OCI-LY7 (cell line): Measurements from ENCODE around the gene AQP11. TPM values are rescaled to one million over a fixed set of nuclear protein-coding genes. Genes with fewer than 3 reads are reported as not detected.

Experiments
- BruUV-seq: library from RNA; stranded (reverse); fragments of 400-500 nt; replicated peaks from 2 replicates; lab custom pipeline; 2021; lab: Mats Ljungman, UMichigan
- CTCF ChIA-PET: fragments of 300-600 bp; sonication (Branson Sonifier 250); formaldehyde crosslinking; loops from one replicate; lab custom pipeline; 2022; ENCODE audit warnings: antibody characterized with exemption; ENCODE audit not compliant: unreplicated experiment; lab: Charles Lee
- POLR2A ChIA-PET: fragments of 300-600 bp; sonication (Branson Sonifier 250); formaldehyde crosslinking; loops from one replicate; lab custom pipeline; 2022; ENCODE audit warnings: antibody characterized with exemption; lab: Charles Lee
- DNase-seq: peaks from one replicate; pipeline ENCODE4 v3.0.0-alpha.2; 2015; ENCODE audit warnings: low spot score
- H2AFZ ChIP-seq: fragments of 200-600 bp; sonication (generic), shearing (Covaris generic); 2 replicates; pipeline ENCODE4 v1.6.1; 2014; ENCODE audit warnings: mild to moderate bottlenecking, antibody characterized with exemption, low read length, moderate library complexity
- H3K27ac ChIP-seq: fragments of 200-600 bp; sonication (generic); 2 replicates; pipeline ENCODE4 v1.5.1; 2014; ENCODE audit warnings: mixed run types, low read depth, mild to moderate bottlenecking, moderate library complexity, low read length, inconsistent platforms; ENCODE audit not compliant: poor library complexity, severe bottlenecking
- H3K36me3 ChIP-seq: fragments of 200-600 bp; sonication (generic); 2 replicates; pipeline ENCODE4 v1.6.1; 2014; ENCODE audit warnings: mild to moderate bottlenecking, antibody characterized with exemption, low read length, moderate library complexity, mixed read lengths; ENCODE audit not compliant: insufficient read depth
- H3K4me1 ChIP-seq: fragments of 200-600 bp; sonication (generic); 2 replicates; pipeline ENCODE4 v1.5.1; 2014; ENCODE audit warnings: mild to moderate bottlenecking, low read length; ENCODE audit not compliant: insufficient read depth, poor library complexity, severe bottlenecking
- H3K4me2 ChIP-seq: fragments of 200-600 bp; sonication (generic); 2 replicates; pipeline ENCODE4 v1.6.1; 2014; ENCODE audit warnings: mild to moderate bottlenecking, low read length
- H3K4me3 ChIP-seq: fragments of 200-600 bp; sonication (generic); 2 replicates; pipeline ENCODE4 v1.5.1; 2014; ENCODE audit warnings: mild to moderate bottlenecking, low read depth, low read length; ENCODE audit not compliant: poor library complexity, severe bottlenecking
- H3K79me2 ChIP-seq: fragments of 200-600 bp; sonication (generic); 2 replicates; pipeline ENCODE4 v1.6.1; 2016; ENCODE audit warnings: low read depth, mild to moderate bottlenecking, low read length, moderate library complexity, mixed read lengths; ENCODE audit not compliant: insufficient read depth
- H3K9me2 ChIP-seq: fragments of 200-600 bp; sonication (generic); 2 replicates; pipeline ENCODE4 v1.6.1; 2016; ENCODE audit warnings: mild to moderate bottlenecking, low read length, mixed read lengths; ENCODE audit not compliant: insufficient read depth
- H3K9me3 ChIP-seq: fragments of 200-600 bp; sonication (generic); 2 replicates; pipeline ENCODE4 v1.6.1; 2014; ENCODE audit warnings: mild to moderate bottlenecking, mixed run types, low read length, mixed read lengths
- H4K20me1 ChIP-seq: fragments of 200-600 bp; sonication (generic); 2 replicates; pipeline ENCODE4 v1.6.1; 2014; ENCODE audit warnings: mild to moderate bottlenecking, antibody characterized with exemption, low read length, moderate library complexity, mixed read lengths; ENCODE audit not compliant: insufficient read depth
- EZH2phosphoT487 ChIP-seq: fragments of 200-600 bp; sonication (generic); IDR thresholded peaks from 2 replicates; pipeline ENCODE4 v1.6.1; 2018; ENCODE audit warnings: low read depth, borderline replicate concordance, mild to moderate bottlenecking, mixed run types, antibody characterized with exemption, low read length, moderate library complexity, mixed read lengths
- intact Hi-C: fragments of 100-400 bp; cut with micrococcal nuclease; formaldehyde crosslinking; loops from one replicate; pipeline ENCODE4 v1.10.0; 2022; ENCODE audit not compliant: unreplicated experiment
- total RNA-seq, 2 experiments: library from RNA; depleted of rRNA in 1 of 2; stranded (reverse); fragments of >200 nt in 1 of 2; shearing (Covaris generic) in 1 of 2; gene quantifications; 2 replicates each; pipeline ENCODE4 v1.2.3, GENCODE V29; 2014 to 2022
- TF ChIP-seq, protein P1 (sequence below): fragments of 200-600 bp; sonication (generic); conservative IDR thresholded peaks from 2 replicates; pipeline ENCODE4 v1.5.1; 2014; ENCODE audit warnings: mild to moderate bottlenecking, antibody characterized with exemption, low read length, moderate library complexity, mixed read lengths

AQP11 gene
- total RNA-seq, 2 experiments from 2014 or later, result not detected

DNA sequence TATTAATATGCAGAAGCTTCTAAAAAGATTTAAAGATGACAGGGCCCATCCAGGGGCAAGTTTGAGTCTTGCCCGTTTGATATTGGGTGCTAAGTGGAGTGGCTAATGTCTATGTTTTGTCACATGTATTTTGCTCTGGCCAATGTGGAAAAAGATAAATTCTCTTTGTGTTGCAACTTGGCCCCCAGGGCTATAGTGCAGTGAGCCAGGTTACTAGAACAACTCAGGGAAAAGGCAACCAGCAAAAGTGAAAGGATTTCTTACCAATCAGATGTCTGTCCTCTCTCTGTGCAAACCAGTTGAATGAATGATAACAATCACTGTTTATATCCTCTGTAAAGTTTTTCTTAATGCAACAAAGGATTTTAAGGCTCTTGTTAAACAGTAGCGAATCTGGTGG is 52.5 kb downstream of the AQP11 start:
- Histone ChIP-seq H3K79me2 (peaks cover 3% of the 10 kb centered on the region; the same call in 1 of the 2 replicates), H4K20me1 (no peaks in the 10 kb centered on the region), H3K9me2 (no peaks in the 10 kb centered on the region), H3K4me2 (no peak overlapping the region), H3K27ac (no peak overlapping the region), H3K36me3 (no peaks in the 10 kb centered on the region; the same call in 1 of the 2 replicates), H2AFZ (no peak overlapping the region), H3K4me1 (peaks cover 6% of the 10 kb centered on the region), H3K4me3 (no peak overlapping the region), H3K9me3 (peaks cover 18% of the 10 kb centered on the region; the same call in 1 of the 2 replicates)
- BruUV-seq, result no TSS peak
- ChIA-PET CTCF (no interaction called here), POLR2A (interaction anchor here (0.7 kb wide), 2 partner anchors 56 to 1283 kb away, joined by 3 read pairs; no protein-coding TSS in a partner anchor)
- TF ChIP-seq, protein P1, sequence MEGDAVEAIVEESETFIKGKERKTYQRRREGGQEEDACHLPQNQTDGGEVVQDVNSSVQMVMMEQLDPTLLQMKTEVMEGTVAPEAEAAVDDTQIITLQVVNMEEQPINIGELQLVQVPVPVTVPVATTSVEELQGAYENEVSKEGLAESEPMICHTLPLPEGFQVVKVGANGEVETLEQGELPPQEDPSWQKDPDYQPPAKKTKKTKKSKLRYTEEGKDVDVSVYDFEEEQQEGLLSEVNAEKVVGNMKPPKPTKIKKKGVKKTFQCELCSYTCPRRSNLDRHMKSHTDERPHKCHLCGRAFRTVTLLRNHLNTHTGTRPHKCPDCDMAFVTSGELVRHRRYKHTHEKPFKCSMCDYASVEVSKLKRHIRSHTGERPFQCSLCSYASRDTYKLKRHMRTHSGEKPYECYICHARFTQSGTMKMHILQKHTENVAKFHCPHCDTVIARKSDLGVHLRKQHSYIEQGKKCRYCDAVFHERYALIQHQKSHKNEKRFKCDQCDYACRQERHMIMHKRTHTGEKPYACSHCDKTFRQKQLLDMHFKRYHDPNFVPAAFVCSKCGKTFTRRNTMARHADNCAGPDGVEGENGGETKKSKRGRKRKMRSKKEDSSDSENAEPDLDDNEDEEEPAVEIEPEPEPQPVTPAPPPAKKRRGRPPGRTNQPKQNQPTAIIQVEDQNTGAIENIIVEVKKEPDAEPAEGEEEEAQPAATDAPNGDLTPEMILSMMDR, result no peak
- TF ChIP-seq EZH2phosphoT487, result no peak
- intact Hi-C loops, result no loop called here
- DNase-seq, result no peak

DNA sequence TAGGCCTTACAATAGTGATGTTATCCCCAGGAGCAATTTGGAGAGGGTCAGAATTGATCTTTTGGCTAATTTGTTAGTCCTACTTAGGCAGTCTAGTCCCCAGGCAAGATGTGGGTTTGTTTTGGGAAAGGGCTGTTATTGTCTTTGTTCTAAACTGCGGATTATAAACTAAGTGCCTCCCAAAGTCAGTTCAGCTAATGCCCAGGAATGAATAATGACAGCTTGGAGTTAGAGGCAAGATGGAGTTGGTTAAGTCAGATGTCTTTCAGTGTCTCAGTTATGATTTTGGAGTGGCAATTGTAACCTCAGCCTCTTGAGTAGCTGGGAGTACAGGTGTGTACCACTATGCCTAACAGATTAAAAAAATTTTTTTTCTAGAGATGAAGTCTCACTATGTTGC is 55.1 kb downstream of the AQP11 start:
- H4K20me1 ChIP-seq, result no peaks in the 10 kb centered on the region
- no peak overlapping the region for H3K4me2 ChIP-seq
- POLR2A ChIA-PET, result no interaction called here
- no peak overlapping the region for H3K4me3 ChIP-seq
- no peaks in the 10 kb centered on the region for H3K9me2 ChIP-seq
- no peak for TF ChIP-seq EZH2phosphoT487
- TF ChIP-seq, protein P1, result no peak
- CTCF ChIA-PET, result no interaction called here
- no TSS peak for BruUV-seq
- DNase-seq, result no peak
- H3K4me1 ChIP-seq, result no peaks in the 10 kb centered on the region
- intact Hi-C loops, result no loop called here
- no peaks in the 10 kb centered on the region for H3K79me2 ChIP-seq
- H3K36me3 ChIP-seq, result no peaks in the 10 kb centered on the region
- H2AFZ ChIP-seq, result no peak overlapping the region
- H3K27ac ChIP-seq, result no peak overlapping the region
- H3K9me3 ChIP-seq, result peaks cover 18% of the 10 kb centered on the region; the same call in 1 of the 2 replicates

DNA sequence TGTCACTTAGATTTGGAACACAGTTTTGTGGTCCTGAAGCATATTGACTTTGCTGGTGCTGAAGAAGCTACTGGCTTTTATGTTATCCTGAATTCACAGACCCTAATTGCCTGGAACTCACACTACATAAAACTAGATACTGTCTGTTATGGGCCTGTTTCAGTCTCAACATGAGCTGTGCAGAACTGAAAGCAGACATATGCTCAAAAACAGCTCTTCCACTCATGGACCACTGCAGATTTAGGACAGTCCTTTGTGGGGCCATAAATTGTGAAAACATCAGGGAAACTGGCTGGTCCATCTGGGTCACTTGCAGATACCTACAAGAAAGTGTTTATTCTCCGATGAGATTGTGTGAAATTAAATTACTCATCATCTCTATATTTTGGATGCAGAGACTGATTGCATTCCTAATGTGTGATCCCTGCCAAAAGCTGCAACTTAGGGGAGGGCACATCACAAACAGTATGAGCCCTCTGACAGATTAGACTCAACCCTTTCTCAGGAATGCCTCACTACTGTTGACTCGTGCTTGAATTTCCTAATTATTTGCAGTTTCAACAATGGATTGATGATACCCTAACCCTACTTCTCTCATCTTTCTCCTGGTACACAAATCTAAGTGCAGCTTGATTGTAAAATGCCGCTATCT is 58.0 kb downstream of the AQP11 start:
- Histone ChIP-seq H3K36me3 (no peaks in the 10 kb centered on the region), H3K9me2 (no peaks in the 10 kb centered on the region), H3K4me3 (no peak overlapping the region), H3K4me2 (no peak overlapping the region), H3K9me3 (no peaks in the 10 kb centered on the region), H3K79me2 (no peaks in the 10 kb centered on the region), H2AFZ (no peak overlapping the region), H3K4me1 (no peaks in the 10 kb centered on the region), H3K27ac (no peak overlapping the region), H4K20me1 (no peaks in the 10 kb centered on the region)
- ChIA-PET CTCF (no interaction called here), POLR2A (interaction anchor here (0.6 kb wide), 2 partner anchors 12 to 15 kb away, joined by 3 to 7 read pairs; no protein-coding TSS in a partner anchor)
- DNase-seq, result no peak
- no peak for TF ChIP-seq EZH2phosphoT487
- TF ChIP-seq, protein P1, result no peak
- BruUV-seq, result no TSS peak
- intact Hi-C loops, result no loop called here
